SKM-1 treated with dmso at 0.1 percent for 144 hours (cell line): Measurements from ENCODE around the gene MAP4K3.

Source experiments
- DNase-seq: peaks from one replicate; lab custom pipeline; 2025; ENCODE audit not compliant: unreplicated experiment; lab: John Stamatoyannopoulos, UW

Gene MAP4K3

DNA sequence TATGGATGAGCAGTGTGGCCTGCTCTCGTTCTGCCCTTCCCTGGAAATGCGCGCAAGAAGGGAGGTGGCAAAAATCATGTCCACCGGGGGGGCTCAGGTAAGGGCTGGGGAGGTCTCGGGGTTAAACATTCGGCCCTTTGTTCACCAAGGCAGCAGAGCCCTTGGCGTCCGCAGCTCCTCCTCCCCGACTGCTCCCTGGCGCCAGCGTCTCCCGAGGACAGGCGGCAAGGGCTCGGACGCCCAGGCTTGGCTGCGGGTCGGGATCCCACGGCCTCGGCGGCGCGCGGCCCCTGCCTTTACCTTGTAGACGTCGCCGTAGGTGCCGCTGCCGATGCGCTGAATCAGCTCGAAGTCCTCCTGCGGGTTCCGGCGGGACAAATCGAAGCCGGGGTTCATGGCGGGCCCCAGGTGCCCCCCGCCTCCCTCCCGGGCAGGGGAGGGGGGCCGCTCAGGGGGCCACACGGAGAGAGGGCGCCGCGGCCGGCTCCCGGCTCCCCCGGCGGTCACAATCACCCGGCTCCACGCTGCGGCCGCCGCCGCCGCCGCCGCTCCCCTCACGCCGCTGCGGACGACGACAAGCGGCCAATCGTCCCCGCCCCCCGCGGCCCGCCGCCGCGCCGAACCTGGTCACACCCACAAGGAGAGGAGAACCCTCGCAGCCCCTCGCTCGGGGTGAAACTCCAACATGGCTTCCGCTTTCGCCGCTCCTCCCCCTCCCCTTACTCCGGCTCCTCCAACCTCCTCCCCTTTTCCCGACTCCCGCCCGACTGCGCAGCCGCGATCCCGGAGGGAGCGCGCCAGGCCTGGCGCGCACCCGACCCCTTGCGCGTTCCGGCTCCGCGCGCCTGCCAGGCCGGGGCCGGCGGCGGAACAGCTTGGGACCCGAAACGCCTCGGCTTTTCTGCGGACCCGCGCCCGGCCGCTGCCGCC, at the start of gene MAP4K3:
TSS of gene MAP4K3 (minus strand) at position 694 of the 930 bp plus-strand sequence. CDS start at position 396, 298 bp downstream.
- DNase-seq, result peak; percentile 93

DNA sequence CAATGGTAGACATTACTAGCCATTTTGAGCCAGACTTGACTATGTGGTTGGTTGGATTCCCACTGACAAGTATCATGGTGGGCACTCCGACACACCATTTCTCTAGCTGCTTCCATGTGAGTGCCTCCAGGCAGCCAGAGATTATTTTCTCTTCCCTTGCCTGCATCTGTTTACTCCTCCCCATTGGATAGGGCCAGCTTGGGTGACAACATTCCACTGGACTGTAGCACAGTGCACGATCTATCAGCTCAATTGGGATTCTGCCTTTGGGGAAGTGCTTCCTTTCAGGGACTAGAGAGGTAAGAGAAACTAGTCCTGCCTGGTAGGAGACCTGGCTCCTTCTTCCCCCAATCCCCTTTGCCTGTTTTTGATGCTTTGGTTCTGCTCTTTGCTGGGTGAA, 49.0 kb upstream of the MAP4K3 start:
- DNase-seq, result no peak

GRCh38 chr2:39484620-39485495, 47.8 kb upstream of the MAP4K3 start:
- no peak for DNase-seq

GRCh38 chr2:39484206-39484605, 47.1 kb upstream of the MAP4K3 start:
- DNase-seq, result no peak

- DNase-seq, result peak; percentile 56
Measured at GRCh38 chr2:39483534-39483933, 46.4 kb upstream of the MAP4K3 start.

GRCh38 chr2:39481611-39482010, 44.5 kb upstream of the MAP4K3 start:
- DNase-seq, result no peak

- no peak for DNase-seq
Measured at GRCh38 chr2:39479696-39480095, 42.6 kb upstream of the MAP4K3 start.

GRCh38 chr2:39479053-39479670, 42.1 kb upstream of the MAP4K3 start:
- no peak for DNase-seq

DNA sequence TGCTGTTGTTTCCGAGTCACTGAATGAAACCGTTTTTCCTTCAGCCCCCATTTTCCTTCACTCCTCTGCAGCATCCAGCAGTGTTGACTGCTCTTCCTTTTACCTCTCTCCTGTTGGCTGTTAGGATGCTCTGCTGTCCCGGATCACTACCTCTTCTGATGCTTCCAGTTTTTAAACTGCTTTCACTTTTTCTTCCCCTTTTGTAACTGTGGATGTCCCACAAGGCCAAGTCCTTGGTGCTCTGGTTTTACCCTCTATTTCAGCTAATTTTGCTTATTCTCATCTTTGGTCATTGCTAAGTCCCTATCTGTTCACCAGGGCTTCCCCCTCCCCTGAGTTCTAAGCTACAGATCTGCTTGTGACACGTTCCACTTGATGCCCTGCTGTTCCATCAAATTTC, 39.4 kb upstream of the MAP4K3 start:
- peak; percentile 7 for DNase-seq

GRCh38 chr2:39475006-39475405, 37.9 kb upstream of the MAP4K3 start:
- DNase-seq, result no peak

DNA sequence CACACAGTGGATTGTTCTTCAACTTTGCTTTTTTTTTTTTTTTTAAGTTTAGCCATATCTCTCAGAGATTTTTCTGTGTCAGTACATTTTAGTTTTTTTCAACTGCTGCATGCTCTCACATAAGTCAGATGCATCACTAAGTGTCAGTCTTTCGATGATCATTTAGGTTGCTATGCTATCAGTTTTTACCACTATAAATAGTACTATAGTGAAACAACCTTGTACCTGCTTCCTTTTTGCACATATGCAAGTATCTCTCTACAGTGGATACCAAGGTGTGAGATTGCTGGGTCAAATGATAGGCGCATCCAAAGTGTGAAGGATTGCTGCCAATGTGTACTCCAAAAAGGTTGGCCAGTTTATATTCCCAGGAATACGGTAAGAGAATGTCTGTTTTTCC, 33.5 kb upstream of the MAP4K3 start:
- DNase-seq, result no peak

GRCh38 chr2:39469807-39470206, 32.7 kb upstream of the MAP4K3 start:
- DNase-seq, result peak; percentile 18

DNA sequence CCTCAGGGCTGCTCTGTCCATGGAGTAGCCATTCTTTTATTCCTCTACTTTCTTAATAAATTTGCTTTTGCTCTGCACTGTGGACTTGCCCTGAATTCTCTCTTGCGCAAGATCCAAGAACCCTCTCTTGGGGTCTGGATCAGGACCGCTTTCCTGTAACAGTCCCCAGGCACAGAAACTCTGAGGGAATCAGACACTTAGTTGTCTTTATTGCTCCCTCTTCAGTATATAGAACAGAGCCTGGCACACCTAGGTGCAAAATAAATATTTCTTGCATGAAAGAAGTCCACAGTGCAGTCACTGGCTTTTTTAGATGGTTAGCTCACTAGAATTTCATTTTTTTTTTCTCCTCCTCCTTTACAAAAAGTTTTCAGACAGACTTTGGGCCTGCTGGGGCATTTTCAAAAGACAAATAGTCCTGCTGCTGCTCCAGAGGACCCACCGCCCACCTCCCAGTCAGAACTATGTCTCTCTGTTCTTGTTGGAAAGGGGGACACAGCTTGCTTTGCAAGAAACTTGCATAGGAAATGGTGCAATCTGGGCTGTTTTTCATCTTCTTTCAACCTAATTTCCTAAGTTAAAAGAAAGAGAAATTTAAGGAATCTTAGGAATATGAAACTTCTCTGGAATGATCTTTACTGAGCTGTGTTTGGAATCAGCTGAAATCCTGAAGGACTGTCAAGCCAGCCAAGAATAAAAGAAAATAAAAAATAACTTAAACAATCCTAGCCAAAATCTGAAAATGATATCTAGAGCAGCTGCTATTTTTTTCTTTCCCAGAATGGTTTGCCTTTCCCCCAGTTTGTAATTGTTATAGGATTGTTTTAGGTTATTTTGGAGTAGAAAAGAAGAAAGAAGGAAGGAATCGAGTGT, 31.7 kb upstream of the MAP4K3 start:
- no peak for DNase-seq

- no peak for DNase-seq
Measured at GRCh38 chr2:39466311-39466710, 29.2 kb upstream of the MAP4K3 start.

GRCh38 chr2:39464864-39465263, 27.8 kb upstream of the MAP4K3 start:
- DNase-seq, result no peak

DNA sequence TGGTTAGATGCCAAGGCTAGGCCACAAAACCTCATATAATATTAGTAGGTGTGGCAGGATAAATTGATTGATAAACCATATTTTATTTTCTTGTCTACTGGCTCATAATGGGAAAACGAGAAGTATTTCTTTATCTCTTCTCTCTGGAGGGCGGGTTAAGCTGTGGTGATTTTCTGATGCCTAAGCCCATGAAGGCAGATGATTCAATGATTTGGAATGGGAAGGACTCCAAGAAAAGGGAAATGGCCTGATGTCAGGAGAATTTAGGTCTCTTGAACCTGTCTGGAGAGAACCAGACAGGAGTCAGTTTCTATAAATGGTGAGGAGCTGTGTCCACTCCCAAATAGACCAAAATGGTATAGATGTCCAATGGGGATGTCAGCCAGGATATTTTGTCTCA, 18.7 kb upstream of the MAP4K3 start:
- no peak for DNase-seq

DNA sequence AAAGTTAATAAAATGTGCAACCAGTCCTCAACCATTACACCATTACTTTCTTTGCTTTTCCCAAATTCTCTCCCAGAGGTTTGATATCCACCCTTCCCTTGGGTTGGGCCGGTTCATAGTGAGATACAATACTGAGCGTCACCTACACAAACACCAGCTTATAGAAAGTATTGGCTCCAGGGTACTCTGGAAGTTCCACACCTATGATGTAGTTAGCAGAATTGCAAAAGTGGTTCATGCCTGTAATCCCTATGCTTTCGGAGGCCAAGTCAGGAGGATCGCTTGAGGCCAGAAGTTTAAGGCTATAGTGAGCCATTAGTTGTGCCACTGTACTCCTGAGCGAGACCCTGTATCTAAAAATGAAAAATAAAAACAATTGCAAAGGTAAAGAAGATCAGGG, 15.3 kb upstream of the MAP4K3 start:
- no peak for DNase-seq

DNA sequence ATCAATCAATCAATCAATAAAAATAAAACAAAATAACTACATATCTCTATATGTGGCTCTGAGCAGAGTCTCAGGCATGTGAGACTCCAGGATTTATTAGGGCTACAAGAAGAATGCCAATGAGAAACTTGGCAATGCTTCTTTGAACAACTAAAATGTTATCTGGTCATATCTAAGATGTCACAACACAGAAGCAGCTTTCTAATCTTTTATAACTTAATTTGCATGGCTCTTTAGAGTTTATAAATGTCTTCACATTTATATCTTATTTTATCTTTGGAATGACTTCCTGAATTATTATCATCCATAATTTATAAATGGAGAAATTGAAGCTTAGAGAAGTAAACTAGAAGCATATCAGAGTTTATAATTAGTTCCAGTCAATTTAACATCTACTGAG, 14.9 kb upstream of the MAP4K3 start:
- no peak for DNase-seq

DNA sequence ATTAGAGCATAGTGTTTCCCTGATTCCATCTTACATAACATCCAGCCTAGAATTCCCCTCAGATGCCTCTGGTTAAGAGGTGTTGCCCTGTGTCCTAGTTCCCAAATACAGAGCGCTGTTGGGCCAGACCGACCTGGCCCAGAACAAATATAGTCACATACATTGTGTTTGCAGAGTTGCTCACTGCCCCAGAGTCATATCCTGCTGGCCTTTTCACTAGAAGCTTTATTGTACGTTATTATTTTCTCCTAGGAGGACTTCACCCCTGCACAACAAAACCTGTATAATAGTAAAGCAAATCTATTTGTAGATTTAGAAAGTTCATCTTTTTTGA, 11.1 kb upstream of the MAP4K3 start:
- no peak for DNase-seq

DNA sequence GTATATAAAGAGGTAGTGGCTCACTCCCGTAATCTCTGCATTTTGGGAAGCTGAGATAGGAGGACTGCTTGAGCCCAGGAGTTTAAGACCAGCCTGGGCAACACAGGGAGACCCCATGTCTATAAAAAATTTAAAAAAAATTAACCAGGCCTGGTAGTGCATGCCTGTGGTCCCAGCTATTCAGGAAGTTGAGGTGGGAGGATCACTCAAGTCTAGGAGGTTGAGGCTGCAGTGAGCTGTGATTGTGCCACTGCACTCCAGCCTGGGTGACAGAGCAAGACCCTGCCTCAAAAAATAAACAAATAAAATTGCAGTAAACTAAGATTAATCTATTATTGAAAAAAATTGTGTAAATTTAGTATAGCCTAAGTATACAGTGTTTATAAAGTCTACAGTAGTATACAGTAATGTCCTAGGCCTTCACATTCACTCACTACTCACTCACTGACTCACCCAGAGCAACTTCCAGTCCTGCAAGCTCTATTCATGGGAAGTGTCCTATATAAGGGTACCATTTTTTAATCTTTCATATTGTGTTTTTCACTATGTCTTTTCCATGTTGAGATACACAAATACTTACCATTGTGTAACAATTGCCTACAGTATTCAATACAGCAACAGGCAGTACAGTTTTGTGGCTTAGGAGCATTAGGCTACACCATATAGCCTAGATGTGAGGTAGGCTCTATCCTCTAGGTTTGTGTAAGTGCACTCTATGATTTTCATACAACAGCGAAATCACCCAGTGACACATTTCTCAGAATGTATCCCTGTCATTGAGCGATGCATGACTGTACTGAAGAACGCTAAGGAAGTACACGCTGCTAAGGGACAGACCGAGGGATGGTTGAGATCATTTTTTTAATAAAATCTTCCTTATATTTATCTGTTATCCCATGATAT, 10.4 kb upstream of the MAP4K3 start:
- DNase-seq, result no peak
